ENCODE results near the gene DEGS1. TPM values are rescaled to one million over a fixed set of nuclear protein-coding genes. Genes with fewer than 3 reads are reported as not detected.
A peak's percentile ranks its signal among the peaks of the same experiment; 100 is the strongest.

The DEGS1 gene
- total and polyA plus RNA-seq, 2 of the 4 experiments (the other 2 are of a cell fraction) = 54.8 to 109 TPM

DNA sequence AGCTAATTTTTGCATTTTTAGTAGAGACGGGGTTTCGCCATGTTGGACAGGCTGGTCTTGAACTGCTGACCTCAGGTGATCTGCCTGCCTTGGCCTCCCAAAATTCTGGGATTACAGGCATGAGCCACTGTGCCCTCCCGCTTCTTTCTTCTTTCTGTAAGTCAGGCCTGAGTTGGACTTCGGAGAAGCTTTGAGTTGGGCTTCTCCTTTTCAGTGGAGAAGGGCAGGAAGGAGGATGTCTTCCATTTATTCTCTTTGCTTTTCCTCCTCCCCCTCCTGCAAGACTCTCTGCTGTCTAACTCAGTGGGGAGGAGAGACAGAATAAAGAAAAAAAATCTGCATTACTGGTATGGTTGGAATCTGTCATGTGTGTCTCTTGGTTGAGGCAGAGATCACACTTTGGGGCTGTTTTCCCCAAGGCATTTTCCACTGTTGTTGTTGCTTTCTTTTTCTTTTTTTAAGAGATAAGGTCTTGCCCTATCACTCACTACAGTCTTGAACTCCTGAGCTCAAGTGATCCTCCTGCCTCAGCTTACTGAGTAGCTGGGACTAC, 13.2 kb upstream of the DEGS1 start:
- Histone ChIP-seq H3K4me3 (ENCODE audit: insufficient read depth, low read depth, low read length) (no peak overlapping the region), H3K27ac (ENCODE audit: insufficient read depth, low read length) (no peak overlapping the region), H3K23ac (ENCODE audit: low read depth, low read length) (0 out of 2 replicates have a peak overlapping the region, but pooled peaks have one; percentile 38), H2AK9ac (replicated peaks; ENCODE audit: low read depth, low read length, poor library complexity) (no peak overlapping the region), H3K36me3 (ENCODE audit: control insufficient read depth, insufficient read depth, low read length) (no peaks in the 10 kb centered on the region), H4K91ac (ENCODE audit: insufficient read depth, low read depth, low read length) (no peak overlapping the region), H2BK5ac (ENCODE audit: low read depth, low read length, poor library complexity, severe bottlenecking) (no peak overlapping the region), H3K56ac (ENCODE audit: extremely low read depth, insufficient read depth, low read length) (no peak overlapping the region), H3K18ac (ENCODE audit: low read depth, low read length) (0 out of 2 replicates have a peak overlapping the region, but pooled peaks have one; percentile 25), H4K5ac (ENCODE audit: low read depth, low read length) (no peak overlapping the region), H2BK120ac (ENCODE audit: low read depth, low read length) (peak overlapping the region; percentile 13; the same call in 1 of the 2 replicates), H3K4me2 (ENCODE audit: low read depth, low read length) (no peak overlapping the region), H2AFZ (replicated peaks; ENCODE audit: low read length, poor library complexity) (peak overlapping the region; percentile 21), H3K9ac (ENCODE audit: low read depth, low read length) (no peak overlapping the region), H2BK20ac (ENCODE audit: low read depth, low read length) (0 out of 2 replicates have a peak overlapping the region, but pooled peaks have one; percentile 24), H4K8ac (ENCODE audit: low read depth in 2 of 2, low read length in 2 of 2) (no peak overlapping the region; a peak in 1 of 4 replicates), H4K20me1 (ENCODE audit: insufficient read depth, low read length) (no peaks in the 10 kb centered on the region), H3K14ac (replicated peaks; ENCODE audit: low read depth, low read length) (0 out of 2 replicates have a peak overlapping the region, but pooled peaks have one; percentile 21), H3K4ac (ENCODE audit: low read depth, low read length) (no peak overlapping the region), H3K9me3 (ENCODE audit: control insufficient read depth, insufficient read depth, low read length) (no peaks in the 10 kb centered on the region), H3K4me1 (ENCODE audit: control insufficient read depth, insufficient read depth, low read length) (no peaks in the 10 kb centered on the region), H3K9me1 (ENCODE audit: insufficient read depth, low read length) (no peaks in the 10 kb centered on the region), H3K79me1 (ENCODE audit: low read depth in 1 of 2, low read length in 2 of 2) (no peaks in the 10 kb centered on the region), H2BK15ac (ENCODE audit: low read depth, low read length) (no peak overlapping the region), H3K27me3 (ENCODE audit: control insufficient read depth, insufficient read depth, low read length) (no peaks in the 10 kb centered on the region), H2AK5ac (ENCODE audit: low read depth, low read length) (no peak overlapping the region)
- BruUV-seq (replicated peaks) = no TSS peak
- ChIA-PET CTCF (no interaction called here), POLR2A (ENCODE audit: unreplicated experiment) (no interaction called here)
- dilution Hi-C loops (cut with HindIII; ENCODE audit: low sequenced_read_pairs, unreplicated experiment) (no loop called here), in situ Hi-C loops (cut with MboI; ENCODE audit: low sequenced_read_pairs) (no loop called here), intact Hi-C loops (cut with micrococcal nuclease) (loop anchor here (5.0 kb wide), 1 partner anchor 163 kb away; the partner anchor contains the start of gene NVL)
- no CpG with 5 or more reads among the region's 4 CpGs for WGBS, 2 experiments (ENCODE audit: extremely low coverage in 2 of 2, insufficient read length in 1 of 2)
- no peak for TF ChIP-seq POLR2A (IDR thresholded peaks at IDR 0.05; ENCODE audit: low read depth, low read length)
- TF ChIP-seq MAFK (IDR thresholded peaks at IDR 0.05; ENCODE audit: low read depth, low read length) = no peak
- TF ChIP-seq, protein P1, sequence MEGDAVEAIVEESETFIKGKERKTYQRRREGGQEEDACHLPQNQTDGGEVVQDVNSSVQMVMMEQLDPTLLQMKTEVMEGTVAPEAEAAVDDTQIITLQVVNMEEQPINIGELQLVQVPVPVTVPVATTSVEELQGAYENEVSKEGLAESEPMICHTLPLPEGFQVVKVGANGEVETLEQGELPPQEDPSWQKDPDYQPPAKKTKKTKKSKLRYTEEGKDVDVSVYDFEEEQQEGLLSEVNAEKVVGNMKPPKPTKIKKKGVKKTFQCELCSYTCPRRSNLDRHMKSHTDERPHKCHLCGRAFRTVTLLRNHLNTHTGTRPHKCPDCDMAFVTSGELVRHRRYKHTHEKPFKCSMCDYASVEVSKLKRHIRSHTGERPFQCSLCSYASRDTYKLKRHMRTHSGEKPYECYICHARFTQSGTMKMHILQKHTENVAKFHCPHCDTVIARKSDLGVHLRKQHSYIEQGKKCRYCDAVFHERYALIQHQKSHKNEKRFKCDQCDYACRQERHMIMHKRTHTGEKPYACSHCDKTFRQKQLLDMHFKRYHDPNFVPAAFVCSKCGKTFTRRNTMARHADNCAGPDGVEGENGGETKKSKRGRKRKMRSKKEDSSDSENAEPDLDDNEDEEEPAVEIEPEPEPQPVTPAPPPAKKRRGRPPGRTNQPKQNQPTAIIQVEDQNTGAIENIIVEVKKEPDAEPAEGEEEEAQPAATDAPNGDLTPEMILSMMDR (conservative IDR thresholded peaks at IDR 0.05; ENCODE audit: low read depth, low read length) = no peak
- TF ChIP-seq SMC3 (IDR thresholded peaks at IDR 0.05; ENCODE audit: low read depth, low read length) = no peak
- TF ChIP-seq BHLHE40 (IDR thresholded peaks at IDR 0.05; ENCODE audit: low read depth, low read length) = no peak
- TF ChIP-seq RAD21 (IDR thresholded peaks at IDR 0.05; ENCODE audit: low read length) = no peak
- no peak for TF ChIP-seq MAZ (IDR thresholded peaks at IDR 0.05; ENCODE audit: borderline replicate concordance, low read depth, low read length)
- no peak for TF ChIP-seq RFX5 (IDR thresholded peaks at IDR 0.05; ENCODE audit: low read depth, low read length)
- no peak for TF ChIP-seq FOS (IDR thresholded peaks at IDR 0.05; ENCODE audit: low read depth, low read length)
- no peak for TF ChIP-seq CHD1 (IDR thresholded peaks at IDR 0.05; ENCODE audit: low read depth, low read length)
- TF ChIP-seq, protein P2, sequence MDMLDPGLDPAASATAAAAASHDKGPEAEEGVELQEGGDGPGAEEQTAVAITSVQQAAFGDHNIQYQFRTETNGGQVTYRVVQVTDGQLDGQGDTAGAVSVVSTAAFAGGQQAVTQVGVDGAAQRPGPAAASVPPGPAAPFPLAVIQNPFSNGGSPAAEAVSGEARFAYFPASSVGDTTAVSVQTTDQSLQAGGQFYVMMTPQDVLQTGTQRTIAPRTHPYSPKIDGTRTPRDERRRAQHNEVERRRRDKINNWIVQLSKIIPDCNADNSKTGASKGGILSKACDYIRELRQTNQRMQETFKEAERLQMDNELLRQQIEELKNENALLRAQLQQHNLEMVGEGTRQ (IDR thresholded peaks at IDR 0.05; ENCODE audit: low read depth, low read length) = no peak
- TF ChIP-seq RCOR1 (IDR thresholded peaks at IDR 0.05; ENCODE audit: insufficient replicate concordance, low read length) = no peak
- TF ChIP-seq CEBPB (IDR thresholded peaks at IDR 0.05; ENCODE audit: low read depth, low read length) = no peak
- no peak for TF ChIP-seq MXI1 (IDR thresholded peaks at IDR 0.05; ENCODE audit: borderline replicate concordance, low read depth, low read length)
- no peak for TF ChIP-seq NFE2L2 (IDR thresholded peaks at IDR 0.05; ENCODE audit: low read depth, low read length)
- TF ChIP-seq, protein P3, sequence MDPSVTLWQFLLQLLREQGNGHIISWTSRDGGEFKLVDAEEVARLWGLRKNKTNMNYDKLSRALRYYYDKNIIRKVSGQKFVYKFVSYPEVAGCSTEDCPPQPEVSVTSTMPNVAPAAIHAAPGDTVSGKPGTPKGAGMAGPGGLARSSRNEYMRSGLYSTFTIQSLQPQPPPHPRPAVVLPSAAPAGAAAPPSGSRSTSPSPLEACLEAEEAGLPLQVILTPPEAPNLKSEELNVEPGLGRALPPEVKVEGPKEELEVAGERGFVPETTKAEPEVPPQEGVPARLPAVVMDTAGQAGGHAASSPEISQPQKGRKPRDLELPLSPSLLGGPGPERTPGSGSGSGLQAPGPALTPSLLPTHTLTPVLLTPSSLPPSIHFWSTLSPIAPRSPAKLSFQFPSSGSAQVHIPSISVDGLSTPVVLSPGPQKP (IDR thresholded peaks at IDR 0.05; ENCODE audit: borderline replicate concordance, low read depth, low read length) = no peak
- ATAC-seq (ENCODE audit: low read depth) = peak; percentile 27; the same call in 1 of the 2 replicates
- no peak for DNase-seq

All from IMR-90 (cell line).